ENCODE data around the gene PRPF19. TPM values are rescaled to one million over a fixed set of nuclear protein-coding genes. Genes with fewer than 3 reads are reported as not detected.

The PRPF19 gene
- 10 to 100 TPM; 37.1 to 52.5 (median 38.9) TPM for total RNA-seq
- polyA plus RNA-seq: 10 to 100 TPM; 41.2 to 92.3 (median 42.0) TPM

DNA sequence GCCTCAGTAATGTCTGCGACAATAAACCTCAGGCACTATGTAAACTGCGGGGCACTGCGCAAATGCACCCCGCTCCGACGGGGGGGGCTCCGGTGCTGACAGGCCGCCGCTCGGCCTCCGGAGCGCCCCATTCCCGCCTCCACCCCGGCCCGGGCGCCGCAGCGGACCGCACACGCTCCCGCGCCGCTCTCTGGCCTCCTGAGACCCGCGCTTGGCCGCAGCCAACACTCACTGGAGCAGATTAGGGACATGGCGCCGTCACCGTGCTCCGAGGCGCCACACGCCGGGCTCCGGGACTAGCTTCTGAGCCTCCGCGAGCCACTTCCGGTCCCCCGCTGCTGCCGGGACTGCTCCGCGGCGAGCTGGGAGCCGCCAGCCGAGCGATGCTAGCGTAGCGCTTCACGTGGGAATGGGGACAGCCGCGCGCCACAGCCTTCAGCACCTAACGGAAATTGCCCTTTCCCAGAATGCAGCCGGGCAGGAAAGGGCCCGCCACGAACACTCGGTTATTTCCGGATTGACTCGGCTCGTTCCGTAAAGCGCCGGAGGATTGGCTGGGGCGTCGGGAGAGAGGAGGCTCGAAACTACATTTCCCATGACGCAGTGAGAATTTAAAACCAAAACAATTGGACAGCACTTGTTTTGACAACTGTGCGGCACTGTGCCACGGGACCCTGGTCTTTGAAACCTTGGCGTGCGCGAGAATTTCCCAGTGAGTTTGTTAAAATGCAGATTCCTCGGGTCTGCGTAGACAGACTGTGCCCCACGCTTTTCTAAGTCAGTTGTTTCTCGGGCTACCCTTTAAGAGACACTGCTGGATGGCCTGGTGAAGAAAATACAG, at the start of gene PRPF19:
PRPF19 (minus strand) TSS at position 454 of the 841 bp plus-strand sequence; CDS start at position 251, 203 bp downstream.
- peak; percentile 59 to 63 for TF ChIP-seq POLR2A (IDR thresholded peaks at IDR 0.05)
- TF ChIP-seq POLR2AphosphoS5 (IDR thresholded peaks at IDR 0.05): peak; percentile 82 to 94 (median 87)
- TF ChIP-seq, protein P1, sequence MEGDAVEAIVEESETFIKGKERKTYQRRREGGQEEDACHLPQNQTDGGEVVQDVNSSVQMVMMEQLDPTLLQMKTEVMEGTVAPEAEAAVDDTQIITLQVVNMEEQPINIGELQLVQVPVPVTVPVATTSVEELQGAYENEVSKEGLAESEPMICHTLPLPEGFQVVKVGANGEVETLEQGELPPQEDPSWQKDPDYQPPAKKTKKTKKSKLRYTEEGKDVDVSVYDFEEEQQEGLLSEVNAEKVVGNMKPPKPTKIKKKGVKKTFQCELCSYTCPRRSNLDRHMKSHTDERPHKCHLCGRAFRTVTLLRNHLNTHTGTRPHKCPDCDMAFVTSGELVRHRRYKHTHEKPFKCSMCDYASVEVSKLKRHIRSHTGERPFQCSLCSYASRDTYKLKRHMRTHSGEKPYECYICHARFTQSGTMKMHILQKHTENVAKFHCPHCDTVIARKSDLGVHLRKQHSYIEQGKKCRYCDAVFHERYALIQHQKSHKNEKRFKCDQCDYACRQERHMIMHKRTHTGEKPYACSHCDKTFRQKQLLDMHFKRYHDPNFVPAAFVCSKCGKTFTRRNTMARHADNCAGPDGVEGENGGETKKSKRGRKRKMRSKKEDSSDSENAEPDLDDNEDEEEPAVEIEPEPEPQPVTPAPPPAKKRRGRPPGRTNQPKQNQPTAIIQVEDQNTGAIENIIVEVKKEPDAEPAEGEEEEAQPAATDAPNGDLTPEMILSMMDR (IDR thresholded peaks at IDR 0.05): no peak
- peak in 1 of 4 donors; percentile 57 for TF ChIP-seq EP300 (IDR thresholded peaks at IDR 0.05)
- 0% methylated on average over 75 of the region's 75 CpGs for WGBS, 2 donors

DNA sequence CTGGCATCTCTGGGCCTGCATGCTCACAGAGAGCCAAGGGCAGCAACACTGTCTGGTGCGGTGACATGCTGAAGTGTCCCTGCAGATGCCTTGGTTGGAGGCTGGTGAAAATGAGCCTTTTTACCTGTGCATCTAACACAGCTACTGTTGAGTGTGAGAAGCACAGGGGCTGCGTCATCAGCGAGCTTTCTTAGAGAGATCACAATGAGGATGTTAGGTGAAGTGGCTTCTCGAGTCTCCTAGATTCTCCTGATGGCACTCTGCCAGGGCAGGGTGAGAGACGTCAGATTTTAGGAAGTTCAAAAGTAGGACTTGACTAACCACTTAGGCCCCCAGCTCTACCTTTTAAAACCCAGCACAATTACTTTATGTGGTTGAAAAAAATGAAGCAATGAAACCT, 49.2 kb upstream of the PRPF19 start:
- no peaks in the 10 kb centered on the region for H3K27me3 ChIP-seq
- H3K4me1 ChIP-seq: peaks cover 0 to 16% (median 12%) of the 10 kb centered on the region in 4 donors
- TF ChIP-seq, protein P1 (IDR thresholded peaks at IDR 0.05): no peak
- TF ChIP-seq EP300 (IDR thresholded peaks at IDR 0.05) (no peak), POLR2A (IDR thresholded peaks at IDR 0.05) (no peak), POLR2AphosphoS5 (IDR thresholded peaks at IDR 0.05) (no peak)
- H3K27ac ChIP-seq: no peak overlapping the region
- H3K4me3 ChIP-seq: no peak overlapping the region
- intact Hi-C loops (cut with DNase I): no loop called here
- 41 to 47% methylated on average over 5 of the region's 5 CpGs for WGBS, 2 donors
- no peaks in the 10 kb centered on the region for H3K36me3 ChIP-seq
- no peak for DNase-seq
- no peaks in the 10 kb centered on the region for H3K9me3 ChIP-seq

More for the DNA sequence above, at the start of gene PRPF19:
- peak; percentile 98 for DNase-seq
- no peaks in the 10 kb centered on the region for H3K9me3 ChIP-seq
- intact Hi-C loops (cut with DNase I): loop anchor here (2.0 to 10.0 kb wide), 2 partner anchors 64 to 428 kb away; partner anchors contain the start of genes CCDC86, DDB1 and TKFC
- no peaks in the 10 kb centered on the region for H3K27me3 ChIP-seq
- peaks cover 0 to 29% (median 24%) of the 10 kb centered on the region in 4 donors for H3K4me1 ChIP-seq
- H3K4me3 ChIP-seq: peak within 1 kb of the TSS; percentile 89 to 99 (median 95)
- H3K27ac ChIP-seq: peak within 1 kb of the TSS; percentile 97 to 100 (median 98)
- peaks cover 7 to 22% (median 14%) of the 10 kb centered on the region in 4 donors for H3K36me3 ChIP-seq

DNA sequence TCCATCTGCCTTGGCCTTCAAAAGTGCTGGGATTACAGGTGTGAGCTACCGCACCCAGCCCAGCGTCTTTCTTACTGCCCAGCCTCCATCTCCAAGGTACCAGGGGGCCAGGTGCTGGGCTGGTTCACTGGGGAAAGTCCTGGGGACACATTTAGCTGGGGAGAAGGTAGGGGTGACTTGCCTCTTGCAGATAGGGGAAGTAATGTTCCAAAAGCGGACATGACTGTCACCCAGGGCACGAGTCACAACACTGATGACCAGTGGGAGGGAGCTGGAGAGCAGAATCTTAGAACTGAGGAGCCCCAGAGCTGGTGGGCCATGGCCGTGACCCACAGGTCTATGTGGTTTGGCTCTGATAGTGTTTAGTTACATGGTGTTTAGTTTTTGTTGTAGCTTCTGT, 48.0 kb upstream of the PRPF19 start:
- H3K27me3 ChIP-seq: no peaks in the 10 kb centered on the region
- intact Hi-C loops (cut with DNase I): no loop called here
- no peak overlapping the region for H3K27ac ChIP-seq
- H3K36me3 ChIP-seq: no peaks in the 10 kb centered on the region
- no peak overlapping the region for H3K4me3 ChIP-seq
- H3K9me3 ChIP-seq: no peaks in the 10 kb centered on the region
- 77 to 81% methylated on average over 5 of the region's 5 CpGs for WGBS, 2 donors
- no peak for DNase-seq
- TF ChIP-seq, protein P1 (IDR thresholded peaks at IDR 0.05): no peak
- no peak for TF ChIP-seq POLR2A (IDR thresholded peaks at IDR 0.05)
- TF ChIP-seq EP300 (IDR thresholded peaks at IDR 0.05): no peak
- no peak for TF ChIP-seq POLR2AphosphoS5 (IDR thresholded peaks at IDR 0.05)
- H3K4me1 ChIP-seq: peaks cover 0 to 24% (median 20%) of the 10 kb centered on the region in 4 donors

DNA sequence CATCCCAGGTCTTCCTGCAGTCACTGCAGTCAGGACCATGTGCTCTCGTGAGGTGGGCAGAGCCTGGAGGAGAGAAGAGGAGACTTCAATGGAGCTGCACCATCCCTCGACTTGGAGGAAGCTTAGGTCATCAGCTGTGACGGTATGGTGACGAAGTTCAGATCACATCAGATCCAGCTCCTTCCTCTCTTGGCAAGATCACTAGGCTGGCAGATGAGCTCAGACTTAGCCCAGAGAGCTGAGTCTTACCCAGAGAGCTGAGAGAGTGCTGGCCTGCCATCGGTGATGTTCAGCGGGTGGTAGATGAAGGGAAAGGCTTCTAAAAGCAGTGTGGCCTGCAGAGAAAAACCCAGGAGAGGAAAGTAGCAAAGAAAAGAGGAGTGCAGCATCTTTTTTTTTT, 47.4 kb upstream of the PRPF19 start:
- 79 to 84% methylated on average over 6 of the region's 6 CpGs for WGBS, 2 donors
- no peak for DNase-seq
- no peak overlapping the region for H3K4me3 ChIP-seq
- no peaks in the 10 kb centered on the region for H3K9me3 ChIP-seq
- peaks cover 0 to 24% (median 21%) of the 10 kb centered on the region in 4 donors for H3K4me1 ChIP-seq
- H3K27me3 ChIP-seq: no peaks in the 10 kb centered on the region
- TF ChIP-seq POLR2A (IDR thresholded peaks at IDR 0.05) (no peak), POLR2AphosphoS5 (IDR thresholded peaks at IDR 0.05) (no peak), EP300 (IDR thresholded peaks at IDR 0.05) (no peak)
- TF ChIP-seq, protein P1 (IDR thresholded peaks at IDR 0.05): no peak
- intact Hi-C loops (cut with DNase I): no loop called here
- no peaks in the 10 kb centered on the region for H3K36me3 ChIP-seq
- peak overlapping the region in 2 of 4 donors; percentile 79 to 87 for H3K27ac ChIP-seq
